ENCODE measurements around the gene RASA2. TPM values are rescaled to one million over a fixed set of nuclear protein-coding genes. Genes with fewer than 3 reads are reported as not detected.
A peak's percentile ranks its signal among the peaks of the same experiment; 100 is the strongest.

RASA2 gene
- total and polyA plus RNA-seq, 2 experiments from 2014 or later: 16.6 to 28.6 TPM

GRCh38 chr3:141647562-141647915 is 160.7 kb downstream of the RASA2 start:
- H3K79me2 ChIP-seq (replicated peaks; ENCODE audit: insufficient read depth): no peaks in the 10 kb centered on the region
- H3K27ac Mint-ChIP-seq: no peak overlapping the region

GRCh38 chr3:141648055-141648910 is 161.5 kb downstream of the RASA2 start:
- TF ChIP-seq CREB1 (CRISPR knock-in tag; IDR thresholded peaks at IDR 0.05; ENCODE audit: low read depth): no peak
- TF ChIP-seq ZNF462 (CRISPR knock-in tag; IDR thresholded peaks at IDR 0.05): no peak
- no peak for TF ChIP-seq ZNF114 (CRISPR knock-in tag; IDR thresholded peaks at IDR 0.05)
- no peak for TF ChIP-seq EZH2 (IDR thresholded peaks at IDR 0.05; ENCODE audit: low read depth, unreplicated experiment)
- TF ChIP-seq JUNB (IDR thresholded peaks at IDR 0.05; ENCODE audit: unreplicated experiment): no peak
- no peak for TF ChIP-seq POLR2AphosphoS5 (IDR thresholded peaks at IDR 0.05; ENCODE audit: low read depth)
- no peak for TF ChIP-seq EZH2phosphoT487 (IDR thresholded peaks at IDR 0.05; ENCODE audit: unreplicated experiment)
- no peak for TF ChIP-seq STAT1 (IDR thresholded peaks at IDR 0.05; ENCODE audit: unreplicated experiment)
- Histone ChIP-seq H3K79me2 (replicated peaks; ENCODE audit: insufficient read depth) (no peaks in the 10 kb centered on the region), H3K4me3 (no peak overlapping the region), H3K27ac (ENCODE audit: low read depth) (no peak overlapping the region), H3F3A (replicated peaks; ENCODE audit: low read depth) (no peaks in the 10 kb centered on the region), H3K4me2 (no peak overlapping the region), H3K36me3 (ENCODE audit: insufficient read depth) (no peaks in the 10 kb centered on the region), H4K20me1 (replicated peaks; ENCODE audit: insufficient read depth) (no peaks in the 10 kb centered on the region), H3K27me3 (ENCODE audit: insufficient read depth) (no peaks in the 10 kb centered on the region), H3K9me2 (ENCODE audit: insufficient read depth) (no peaks in the 10 kb centered on the region; the same call in 1 of the 2 replicates), H2AFZ (no peak overlapping the region; the same call in 1 of the 2 replicates), H3K4me1 (ENCODE audit: insufficient read depth) (no peaks in the 10 kb centered on the region)
- H3K27ac Mint-ChIP-seq: no peak overlapping the region
- H3K4me3 Mint-ChIP-seq: no peak overlapping the region
- peaks cover 9% of the 10 kb centered on the region for H3K27me3 Mint-ChIP-seq (ENCODE audit: insufficient read depth, low read depth, poor library complexity)
- DNase-seq (ENCODE audit: low spot score): no peak
- no peaks in the 10 kb centered on the region for H3K36me3 Mint-ChIP-seq (ENCODE audit: low read depth)
- H3K9me3 Mint-ChIP-seq: peaks cover 8% of the 10 kb centered on the region; the same call in 1 of the 3 replicates
- ATAC-seq: no peak
- peaks cover 9% of the 10 kb centered on the region for H3K4me1 Mint-ChIP-seq

More at GRCh38 chr3:141647562-141647915, 160.7 kb downstream of the RASA2 start:
- Mint-ChIP-seq H3K4me3 (no peak overlapping the region), H3K27me3 (ENCODE audit: insufficient read depth, low read depth, poor library complexity) (peaks cover 9% of the 10 kb centered on the region), H3K36me3 (ENCODE audit: low read depth) (no peaks in the 10 kb centered on the region), H3K9me3 (peaks cover 8% of the 10 kb centered on the region; the same call in 1 of the 3 replicates), H3K4me1 (peaks cover 9% of the 10 kb centered on the region)
- Histone ChIP-seq H2AFZ (peak overlapping the region; percentile 39), H3K4me2 (no peak overlapping the region), H4K20me1 (replicated peaks; ENCODE audit: insufficient read depth) (no peaks in the 10 kb centered on the region), H3K36me3 (ENCODE audit: insufficient read depth) (no peaks in the 10 kb centered on the region), H3K4me3 (no peak overlapping the region), H3K4me1 (ENCODE audit: insufficient read depth) (no peaks in the 10 kb centered on the region), H3F3A (replicated peaks; ENCODE audit: low read depth) (no peaks in the 10 kb centered on the region), H3K27me3 (ENCODE audit: insufficient read depth) (no peaks in the 10 kb centered on the region), H3K9me2 (ENCODE audit: insufficient read depth) (no peaks in the 10 kb centered on the region; the same call in 1 of the 2 replicates), H3K27ac (ENCODE audit: low read depth) (no peak overlapping the region)
- DNase-seq (ENCODE audit: low spot score) (no peak), ATAC-seq (no peak)
- TF ChIP-seq CREB1 (CRISPR knock-in tag; IDR thresholded peaks at IDR 0.05; ENCODE audit: low read depth): no peak
- no peak for TF ChIP-seq POLR2AphosphoS5 (IDR thresholded peaks at IDR 0.05; ENCODE audit: low read depth)
- no peak for TF ChIP-seq NANOG (IDR thresholded peaks at IDR 0.05; ENCODE audit: borderline replicate concordance)

Data from GM23338 (cell line).